BJ (cell line): Measurements from ENCODE around the gene DNAJC24. TPM values are rescaled to one million over a fixed set of nuclear protein-coding genes. Genes with fewer than 3 reads are reported as not detected.
"Not testable (repeated sequence)": the region's sequence is repeated elsewhere in the genome, so short reads cannot be mapped to it uniquely, and the experiment has no call there.

ENCODE experiments used
- CTCF ChIA-PET: fragments of 350-600 bp; formaldehyde crosslinking; extraction: SDS; loops from one replicate; lab custom pipeline; 2021; ENCODE audit warnings: antibody characterized with exemption, inconsistent platforms; lab: Yijun Ruan, JAX
- POLR2A ChIA-PET: fragments of 300-600 bp; sonication (Branson Sonifier 250); formaldehyde crosslinking; extraction: SDS; loops from one replicate; lab custom pipeline; 2021; ENCODE audit warnings: antibody characterized with exemption; lab: Charles Lee
- DNase-seq: peaks from one replicate; pipeline ENCODE4 v3.0.0-alpha.2; 2011; ENCODE audit warnings: low read depth
- H3K27me3 ChIP-seq: 2 replicates; pipeline ENCODE4 v1.6.0; 2011; ENCODE audit warnings: low read length; ENCODE audit not compliant: control insufficient read depth, insufficient read depth
- H3K36me3 ChIP-seq: 2 replicates; pipeline ENCODE4 v1.5.1; 2011; ENCODE audit warnings: low read length; ENCODE audit not compliant: control insufficient read depth, insufficient read depth
- H3K4me3 ChIP-seq: 2 replicates; pipeline ENCODE4 v1.5.1; 2011; ENCODE audit warnings: low read depth, mild to moderate bottlenecking, control low read depth, low read length
- polyA minus RNA-seq: library from RNA; depleted of rRNA, polyadenylated mRNA; stranded (reverse); fragments of >200 nt; gene quantifications from 2 replicates; pipeline ENCODE4 v1.2.3, GENCODE V29; 2011; rRNA and poly(A)+ RNA removed
- polyA plus RNA-seq: library from polyadenylated mRNA; depleted of rRNA; stranded (reverse); fragments of >200 nt; gene quantifications from 2 replicates; pipeline ENCODE4 v1.2.3, GENCODE V29; 2011; rRNA removed
- TF ChIP-seq, protein P1 (sequence below): IDR thresholded peaks from 2 replicates; pipeline ENCODE4 v1.5.1; 2011; ENCODE audit warnings: low read depth, mild to moderate bottlenecking, control low read depth, inconsistent platforms, low read length, moderate library complexity; ENCODE audit not compliant: insufficient read depth

DNAJC24 gene, protein sequence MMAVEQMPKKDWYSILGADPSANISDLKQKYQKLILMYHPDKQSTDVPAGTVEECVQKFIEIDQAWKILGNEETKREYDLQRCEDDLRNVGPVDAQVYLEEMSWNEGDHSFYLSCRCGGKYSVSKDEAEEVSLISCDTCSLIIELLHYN
- polyA plus RNA-seq (8.8 and 14.2 TPM in 2 replicates), polyA minus RNA-seq (19.1 and 19.5 TPM in 2 replicates)

DNA sequence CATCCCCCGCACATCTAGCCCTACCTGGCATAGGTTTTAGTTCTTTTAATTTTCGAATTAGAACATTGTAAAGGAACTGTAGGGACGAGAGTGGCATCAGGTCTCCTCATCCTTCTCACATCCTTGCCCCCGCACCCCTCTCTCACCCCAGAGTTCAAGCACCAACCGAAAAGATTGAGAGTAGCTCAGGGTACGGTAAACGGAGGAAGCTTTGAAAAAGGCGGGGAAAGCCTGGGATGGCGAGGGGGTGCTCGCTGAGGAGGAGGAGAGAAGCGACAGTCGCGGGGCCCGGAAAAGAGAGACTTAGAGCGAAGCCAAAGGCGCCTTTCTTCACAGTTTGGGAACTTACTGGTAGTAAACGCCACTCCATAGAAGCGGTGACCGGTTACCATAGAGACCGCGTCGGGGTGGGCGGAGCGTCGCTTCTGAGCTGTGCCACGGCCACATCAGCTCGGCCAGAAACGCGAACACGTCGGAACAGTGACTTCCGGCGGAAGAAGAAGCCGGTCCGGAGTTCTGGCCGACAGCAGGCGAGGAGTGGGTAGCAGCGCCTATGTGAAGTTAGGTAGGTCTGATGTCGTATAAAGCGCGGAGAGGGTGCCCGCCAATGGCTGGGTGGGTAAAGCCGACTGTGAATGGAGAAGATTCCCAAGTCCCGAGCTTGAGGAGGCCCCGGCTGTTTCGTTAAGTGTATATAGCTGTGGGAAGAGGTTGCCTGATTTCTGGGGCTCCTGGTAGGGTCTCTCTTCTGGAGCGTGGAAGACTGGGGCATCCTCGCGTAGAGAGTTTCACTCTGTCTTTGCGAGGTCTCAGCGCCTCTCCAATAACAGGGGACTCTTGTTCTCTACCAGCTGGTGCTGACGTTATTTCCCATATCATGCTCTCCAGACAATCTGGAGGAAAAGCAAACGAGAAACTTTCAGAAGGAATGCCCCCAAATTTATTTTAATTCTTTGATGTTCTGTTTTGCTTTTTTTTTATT, at the start of gene DNAJC24, which contains the start of gene DCDC1:
Gene DNAJC24 (plus strand): TSS at position 513 of the 982 bp plus-strand sequence. CDS start 889 bp downstream, outside the sequence.
Gene DCDC1 (minus strand): TSS at position 392 of the 982 bp plus-strand sequence. CDS start 41,459 bp downstream, outside the sequence.
- H3K4me3 ChIP-seq: peak within 1 kb of the TSS; percentile 92
- peaks cover 4% of the 10 kb centered on the region for H3K27me3 ChIP-seq
- peak; percentile 42 for DNase-seq
- TF ChIP-seq, protein P1, sequence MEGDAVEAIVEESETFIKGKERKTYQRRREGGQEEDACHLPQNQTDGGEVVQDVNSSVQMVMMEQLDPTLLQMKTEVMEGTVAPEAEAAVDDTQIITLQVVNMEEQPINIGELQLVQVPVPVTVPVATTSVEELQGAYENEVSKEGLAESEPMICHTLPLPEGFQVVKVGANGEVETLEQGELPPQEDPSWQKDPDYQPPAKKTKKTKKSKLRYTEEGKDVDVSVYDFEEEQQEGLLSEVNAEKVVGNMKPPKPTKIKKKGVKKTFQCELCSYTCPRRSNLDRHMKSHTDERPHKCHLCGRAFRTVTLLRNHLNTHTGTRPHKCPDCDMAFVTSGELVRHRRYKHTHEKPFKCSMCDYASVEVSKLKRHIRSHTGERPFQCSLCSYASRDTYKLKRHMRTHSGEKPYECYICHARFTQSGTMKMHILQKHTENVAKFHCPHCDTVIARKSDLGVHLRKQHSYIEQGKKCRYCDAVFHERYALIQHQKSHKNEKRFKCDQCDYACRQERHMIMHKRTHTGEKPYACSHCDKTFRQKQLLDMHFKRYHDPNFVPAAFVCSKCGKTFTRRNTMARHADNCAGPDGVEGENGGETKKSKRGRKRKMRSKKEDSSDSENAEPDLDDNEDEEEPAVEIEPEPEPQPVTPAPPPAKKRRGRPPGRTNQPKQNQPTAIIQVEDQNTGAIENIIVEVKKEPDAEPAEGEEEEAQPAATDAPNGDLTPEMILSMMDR: no peak
- CTCF ChIA-PET: interaction anchor here (1.0 to 1.6 kb wide), 6 partner anchors 9 to 807 kb away, joined by 3 to 5 read pairs (median 4); no protein-coding TSS in a partner anchor
- POLR2A ChIA-PET: interaction anchor here (0.6 kb wide), 1 partner anchor 370 kb away, joined by 4 read pairs; no protein-coding TSS in a partner anchor
- H3K36me3 ChIP-seq: no peaks in the 10 kb centered on the region

DNA sequence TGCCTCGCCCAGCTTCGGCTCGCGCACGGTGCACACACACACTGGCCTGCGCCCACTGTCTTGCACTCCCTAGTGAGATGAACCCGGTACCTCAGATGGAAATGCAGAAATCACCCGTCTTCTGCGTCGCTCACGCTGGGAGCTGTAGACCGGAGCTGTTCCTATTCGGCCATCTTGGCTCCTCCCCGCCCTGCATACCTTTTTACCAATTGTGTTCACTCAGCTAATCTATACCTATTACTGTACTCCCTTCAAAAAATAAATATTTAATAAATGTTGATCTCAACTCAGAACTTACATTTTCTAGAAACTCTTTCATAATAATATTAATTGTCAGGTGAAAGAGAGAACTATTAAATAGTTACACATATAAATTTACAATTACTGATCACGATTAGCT, 48.2 kb upstream of the DNAJC24 start:
- DNase-seq, H3K36me3 ChIP-seq, POLR2A ChIA-PET, CTCF ChIA-PET, H3K27me3 ChIP-seq, H3K4me3 ChIP-seq: not testable (repeated sequence)

DNA sequence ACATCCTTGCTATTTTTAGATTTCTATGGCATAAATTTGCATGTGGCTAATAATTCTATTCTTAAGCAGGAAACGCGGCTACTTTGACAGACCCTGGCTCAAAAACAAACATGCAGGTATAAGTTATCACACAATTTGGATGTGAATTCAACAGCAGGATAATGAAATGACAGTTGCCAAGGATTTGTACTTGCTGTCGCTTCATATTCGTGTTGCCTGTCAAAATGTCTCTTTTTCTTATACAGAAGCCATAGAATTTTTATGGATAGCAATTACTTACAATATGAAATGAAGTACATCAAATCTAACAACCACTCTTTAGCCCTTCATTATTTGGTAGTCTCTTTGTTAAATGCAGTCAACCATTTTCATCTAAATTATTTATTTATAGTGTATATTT, 46.5 kb upstream of the DNAJC24 start:
- DNase-seq: no peak
- Histone ChIP-seq H3K36me3 (no peaks in the 10 kb centered on the region), H3K4me3 (no peak overlapping the region), H3K27me3 (no peaks in the 10 kb centered on the region)
- ChIA-PET POLR2A (no interaction called here), CTCF (no interaction called here)
- TF ChIP-seq, protein P1: no peak

DNA sequence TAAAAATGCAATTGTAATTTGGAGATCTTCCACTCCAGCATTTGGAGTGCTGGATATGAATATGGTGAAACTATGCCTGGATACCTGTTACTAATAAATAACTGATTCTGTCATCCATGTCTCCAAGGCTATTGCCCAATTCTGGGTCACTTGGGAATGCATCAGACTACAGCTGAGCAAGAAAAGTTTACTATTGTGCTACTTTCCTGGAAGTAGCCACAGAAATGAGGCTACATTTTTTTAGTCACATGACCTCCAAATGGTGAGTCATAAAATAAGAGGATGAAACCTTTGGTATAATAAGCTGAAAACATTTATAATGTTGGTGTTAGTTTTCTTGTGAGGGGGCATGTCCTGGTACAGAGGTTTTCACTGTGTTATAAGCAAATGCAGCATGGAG, 44.5 kb upstream of the DNAJC24 start:
- peak; percentile 13 for DNase-seq
- H3K27me3 ChIP-seq: no peaks in the 10 kb centered on the region
- ChIA-PET CTCF (interaction anchor here (0.9 kb wide), 1 partner anchor 30 kb away, joined by 3 read pairs; no protein-coding TSS in a partner anchor), POLR2A (no interaction called here)
- no peaks in the 10 kb centered on the region for H3K36me3 ChIP-seq
- H3K4me3 ChIP-seq: no peak overlapping the region
- TF ChIP-seq, protein P1: no peak

DNA sequence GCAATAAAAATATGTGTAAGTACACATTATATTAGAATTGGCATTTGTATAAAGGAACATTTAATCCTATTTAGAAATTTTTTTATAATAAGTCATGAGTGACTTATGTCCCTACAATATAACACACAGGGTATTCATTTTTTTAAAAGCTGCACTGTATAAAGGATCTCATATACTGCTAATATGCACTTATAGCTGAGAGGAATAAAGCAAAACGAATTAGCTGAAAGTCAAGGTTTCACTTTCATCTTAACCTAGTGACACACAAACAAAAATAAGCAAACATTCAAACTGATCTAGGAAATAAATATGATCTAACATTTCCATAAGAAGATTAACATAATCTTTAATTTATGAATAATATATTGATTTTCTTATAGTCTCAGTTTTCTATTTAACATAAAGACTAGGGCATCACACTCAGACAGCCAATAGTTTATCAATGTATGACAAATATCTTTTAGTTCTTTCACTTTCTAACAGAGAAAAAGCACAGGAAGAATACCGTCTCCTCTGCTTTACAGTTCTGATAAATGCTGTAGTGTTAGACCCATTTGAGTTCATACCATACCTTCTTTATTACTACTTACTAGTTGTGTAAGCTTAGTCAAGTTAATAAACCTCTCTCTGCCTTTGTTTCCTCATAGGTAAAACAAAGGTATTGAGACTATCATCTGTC, 43.1 kb upstream of the DNAJC24 start:
- CTCF ChIA-PET: interaction anchor here (1.3 kb wide), 1 partner anchor 14 kb away, joined by 4 read pairs; no protein-coding TSS in a partner anchor
- Histone ChIP-seq H3K4me3 (no peak overlapping the region), H3K36me3 (no peaks in the 10 kb centered on the region), H3K27me3 (no peaks in the 10 kb centered on the region)
- POLR2A ChIA-PET: no interaction called here
- DNase-seq: no peak
- TF ChIP-seq, protein P1: no peak
